Endodermal cell (in vitro differentiated cells): ENCODE results near the gene TSPAN9. TPM values are rescaled to one million over a fixed set of nuclear protein-coding genes. Genes with fewer than 3 reads are reported as not detected.
"Not testable (repeated sequence)": the region's sequence is repeated elsewhere in the genome, so short reads cannot be mapped to it uniquely, and the experiment has no call there.

Source experiments
- DNase-seq: peaks from one replicate; pipeline ENCODE4 v3.0.0-alpha.2; 2017
- H3K27ac ChIP-seq: 2 replicates; pipeline ENCODE4 v1.5.1; 2013; ENCODE audit warnings: mild to moderate bottlenecking, low read depth, low read length, moderate library complexity
- H3K27me3 ChIP-seq: 2 replicates; pipeline ENCODE4 v1.6.1; 2013; ENCODE audit warnings: mild to moderate bottlenecking, low read length, moderate library complexity; ENCODE audit not compliant: insufficient read depth, control insufficient read depth, poor library complexity, severe bottlenecking
- H3K36me3 ChIP-seq: 2 replicates; pipeline ENCODE4 v1.7.0; 2013; ENCODE audit warnings: mild to moderate bottlenecking, low read length, moderate library complexity; ENCODE audit not compliant: control insufficient read depth, insufficient read depth
- H3K4me1 ChIP-seq: one replicate; pipeline ENCODE4 v1.7.0; 2013; ENCODE audit warnings: low read length; ENCODE audit not compliant: control insufficient read depth, insufficient read depth
- H3K4me3 ChIP-seq: 2 replicates; pipeline ENCODE4 v1.5.1; 2013; ENCODE audit warnings: mild to moderate bottlenecking, low read length, moderate library complexity
- H3K9ac ChIP-seq: 2 replicates; pipeline ENCODE4 v1.6.1; 2013; ENCODE audit warnings: mild to moderate bottlenecking, low read length, moderate library complexity; ENCODE audit not compliant: poor library complexity, severe bottlenecking; ENCODE audit errors: extremely low read depth
- H3K9me3 ChIP-seq: 2 replicates; pipeline ENCODE4 v1.6.1; 2013; ENCODE audit warnings: mild to moderate bottlenecking, low read length, moderate library complexity; ENCODE audit not compliant: control insufficient read depth
- H3K27ac Mint-ChIP-seq: 2 replicates; pipeline ENCODE4 v1.8.0; 2020; ENCODE audit warnings: mixed read lengths
- H3K27me3 Mint-ChIP-seq: 2 replicates; pipeline ENCODE4 v1.8.0; 2021; ENCODE audit warnings: mild to moderate bottlenecking, mixed read lengths; ENCODE audit not compliant: insufficient read depth
- H3K36me3 Mint-ChIP-seq: 2 replicates; pipeline ENCODE4 v1.8.0; 2020; ENCODE audit warnings: low read depth, mixed read lengths
- H3K4me1 Mint-ChIP-seq: 2 replicates; pipeline ENCODE4 v1.8.0; 2020; ENCODE audit warnings: mixed read lengths
- H3K4me3 Mint-ChIP-seq: 2 replicates; pipeline ENCODE4 v1.8.0; 2020; ENCODE audit warnings: mild to moderate bottlenecking, moderate library complexity, mixed read lengths
- H3K9me3 Mint-ChIP-seq: 2 replicates; pipeline ENCODE4 v1.8.0; 2020; ENCODE audit warnings: mild to moderate bottlenecking, mixed read lengths
- CTCF ChIP-seq: fragments of 200-600 bp; sonication (generic); conservative IDR thresholded peaks from 2 replicates; pipeline ENCODE4 v1.5.0; 2021; ENCODE audit warnings: antibody characterized with exemption, mild to moderate bottlenecking
- WGBS, 2 experiments: methylation state at CpG; one replicate each; pipeline versions ENCODE4 v1.1.5 to v1.1.7; 2013; ENCODE audit warnings: missing lambda C conversion rate in 2 of 2, mixed read lengths in 1 of 2; ENCODE audit not compliant: insufficient coverage in 1 of 2, insufficient read length in 1 of 2; 5-methylcytosine and 5-hydroxymethylcytosine counted together
- total RNA-seq, 2 donors: library from RNA; stranded (reverse); fragmentation: NEBNext Ultra II Directional in 1 of 2; extraction: Animal tissue kit (Norgen Biotek cat#: 25700) in 1 of 2; gene quantifications; 2 replicates in 1 of 2; 3 replicates in 1 of 2; pipeline ENCODE4 v1.2.1, GENCODE V29; 2021

The TSPAN9 gene
- total RNA-seq, 2 donors from 2014 or later, result 31.9 to 80.8 TPM

GRCh38 chr12:3061501-3062215 lies 15.5 kb upstream of the TSPAN9 start:
- Mint-ChIP-seq H3K4me1 (peaks cover 5% of the 10 kb centered on the region), H3K4me3 (no peak overlapping the region)

GRCh38 chr12:3065300-3065699 lies 11.9 kb upstream of the TSPAN9 start:
- 86 to 100% methylated on average over 1 to 2 of the region's 2 CpGs for WGBS, 2 experiments
- Histone ChIP-seq H3K4me1 (no peaks in the 10 kb centered on the region), H3K4me3 (no peak overlapping the region), H3K27ac (no peak overlapping the region), H3K9ac (no peak overlapping the region), H3K9me3 (peaks cover 5% of the 10 kb centered on the region), H3K36me3 (no peaks in the 10 kb centered on the region), H3K27me3 (no peaks in the 10 kb centered on the region)
- Mint-ChIP-seq H3K9me3 (peaks cover 21% of the 10 kb centered on the region), H3K36me3 (peaks cover 3% of the 10 kb centered on the region), H3K4me3 (no peak overlapping the region), H3K27me3 (peaks cover 10% of the 10 kb centered on the region), H3K27ac (no peak overlapping the region), H3K4me1 (peaks cover 5% of the 10 kb centered on the region)
- DNase-seq, result peak; percentile 38
- TF ChIP-seq CTCF, result no peak

More at GRCh38 chr12:3061501-3062215, 15.5 kb upstream of the TSPAN9 start:
- H3K36me3 Mint-ChIP-seq, result peaks cover 3% of the 10 kb centered on the region
- Histone ChIP-seq H3K9ac (no peak overlapping the region), H3K27ac (no peak overlapping the region), H3K4me3 (no peak overlapping the region), H3K4me1 (no peaks in the 10 kb centered on the region), H3K9me3 (peaks cover 5% of the 10 kb centered on the region), H3K27me3 (no peaks in the 10 kb centered on the region), H3K36me3 (no peaks in the 10 kb centered on the region)
- peaks cover 7% of the 10 kb centered on the region for H3K27me3 Mint-ChIP-seq
- H3K9me3 Mint-ChIP-seq, result peaks cover 25% of the 10 kb centered on the region
- TF ChIP-seq CTCF, result no peak
- H3K27ac Mint-ChIP-seq, result no peak overlapping the region
- WGBS, 2 experiments, result 84 to 90% methylated on average over 3 of the region's 3 CpGs
- peak; percentile 36 for DNase-seq

GRCh38 chr12:3065846-3066245 lies 11.3 kb upstream of the TSPAN9 start:
- H3K4me1 ChIP-seq, H3K9me3 ChIP-seq, H3K9ac ChIP-seq, H3K27ac ChIP-seq, H3K4me3 Mint-ChIP-seq, H3K36me3 Mint-ChIP-seq, H3K4me3 ChIP-seq, H3K36me3 ChIP-seq, H3K27ac Mint-ChIP-seq, H3K4me1 Mint-ChIP-seq, H3K27me3 ChIP-seq, DNase-seq, H3K27me3 Mint-ChIP-seq: not testable (repeated sequence)
- WGBS, 2 experiments, result 86 to 88% methylated on average over 1 to 3 of the region's 3 CpGs
- H3K9me3 Mint-ChIP-seq, result peaks cover 21% of the 10 kb centered on the region
